Endothelial cell of umbilical vein (primary cell): Measurements from ENCODE around the gene SERPINA1. TPM values are rescaled to one million over a fixed set of nuclear protein-coding genes. Genes with fewer than 3 reads are reported as not detected.

Source experiments
- BruUV-seq: library from RNA; stranded (reverse); fragments of 400-500 nt; replicated peaks from 2 replicates; lab custom pipeline; 2021; lab: Mats Ljungman, UMichigan
- CTCF ChIA-PET: fragments of 300-600, 350-600 bp; sonication (Branson Sonifier 250); formaldehyde crosslinking; loops from one replicate; lab custom pipeline; 2021; ENCODE audit warnings: antibody characterized with exemption, inconsistent platforms; lab: Charles Lee
- POLR2A ChIA-PET: fragments of 300-600, 350-600 bp; sonication (Branson Sonifier 250); formaldehyde crosslinking; loops from one replicate; lab custom pipeline; 2021; ENCODE audit warnings: antibody characterized with exemption, inconsistent platforms; lab: Charles Lee
- DNase-seq: peaks from one replicate; pipeline ENCODE4 v3.0.0-alpha.2; 2011; ENCODE audit warnings: low read depth, low spot score
- FAIRE-seq: peaks from 2 replicates; lab custom pipeline; 2011; peaks lifted over from hg19 to GRCh38; lab: Jason Lieb, UNC
- H2AFZ ChIP-seq: 2 replicates; pipeline ENCODE4 v1.6.0; 2012; ENCODE audit warnings: low read depth, low read length, control low read depth, inconsistent platforms
- H3K27ac ChIP-seq: 2 replicates; pipeline ENCODE4 v1.5.1; 2011; ENCODE audit warnings: low read depth, mild to moderate bottlenecking, control low read depth, low read length, moderate library complexity; ENCODE audit not compliant: insufficient read depth
- H3K27me3 ChIP-seq, 2 experiments: 2 replicates each; pipeline versions ENCODE4 v1.6.0 to v1.6.1; 2011; ENCODE audit warnings: low read length in 2 of 2, mixed read lengths in 1 of 2; ENCODE audit not compliant: control insufficient read depth in 2 of 2, insufficient read depth in 2 of 2
- H3K36me3 ChIP-seq, 2 experiments: 2 replicates in 1 of 2; 3 replicates in 1 of 2; pipeline ENCODE4 v1.5.1; 2011; ENCODE audit warnings: low read length in 2 of 2, mild to moderate bottlenecking in 1 of 2, moderate library complexity in 1 of 2; ENCODE audit not compliant: control insufficient read depth in 2 of 2, insufficient read depth in 2 of 2; ENCODE audit errors: extremely low read depth in 1 of 2
- H3K4me1 ChIP-seq: 3 replicates; pipeline ENCODE4 v1.5.1; 2011; ENCODE audit warnings: mild to moderate bottlenecking, low read length; ENCODE audit not compliant: control insufficient read depth, insufficient read depth; ENCODE audit errors: extremely low read depth
- H3K4me2 ChIP-seq: 2 replicates; pipeline ENCODE4 v1.6.1; 2011; ENCODE audit warnings: low read length, control low read depth, mixed read lengths; ENCODE audit not compliant: insufficient read depth
- H3K4me3 ChIP-seq, 3 experiments: fragments of 200-600 bp in 1 of 3; sonication (generic), shearing (Covaris generic) in 1 of 3; replicated peaks in 1 of 3; 2 replicates each; pipeline ENCODE4 v1.5.1; 2011 to 2016; ENCODE audit warnings: control low read depth in 3 of 3, low read length in 3 of 3, mild to moderate bottlenecking in 2 of 3, inconsistent platforms in 1 of 3, low read depth in 1 of 3, moderate library complexity in 1 of 3; ENCODE audit not compliant: insufficient read depth in 1 of 3
- H3K79me2 ChIP-seq: 2 replicates; pipeline ENCODE4 v1.6.0; 2012; ENCODE audit warnings: low read length, inconsistent platforms; ENCODE audit not compliant: control insufficient read depth, insufficient read depth
- H3K9ac ChIP-seq: replicated peaks from 2 replicates; pipeline ENCODE3; 2011; ENCODE audit warnings: low read length, control low read depth; ENCODE audit not compliant: insufficient read depth; ENCODE audit errors: extremely low read depth
- H3K9me1 ChIP-seq: replicated peaks from 3 replicates; pipeline ENCODE4 v1.6.0; 2011; ENCODE audit warnings: mild to moderate bottlenecking, low read length; ENCODE audit not compliant: control insufficient read depth, insufficient read depth; ENCODE audit errors: extremely low read depth
- H3K9me3 ChIP-seq: replicated peaks from 2 replicates; pipeline ENCODE4 v1.5.1; 2012; ENCODE audit warnings: low read length, inconsistent platforms; ENCODE audit not compliant: control insufficient read depth, insufficient read depth
- H4K20me1 ChIP-seq: replicated peaks from 2 replicates; pipeline ENCODE3; 2011; ENCODE audit warnings: mild to moderate bottlenecking, low read length; ENCODE audit not compliant: control insufficient read depth, insufficient read depth; ENCODE audit errors: extremely low read depth
- EZH2 ChIP-seq: IDR thresholded peaks from 2 replicates; pipeline ENCODE4 v1.6.1; 2012; ENCODE audit warnings: borderline replicate concordance, low read depth, mild to moderate bottlenecking, moderate library complexity, low read length, inconsistent platforms; ENCODE audit not compliant: severe bottlenecking
- FOS ChIP-seq: IDR thresholded peaks from 2 replicates; pipeline ENCODE4 v1.6.1; 2011; ENCODE audit warnings: mild to moderate bottlenecking, low read length, moderate library complexity, borderline replicate concordance; ENCODE audit not compliant: insufficient read depth
- GATA2 ChIP-seq: IDR thresholded peaks from 2 replicates; pipeline ENCODE4 v1.7.0; 2011; ENCODE audit warnings: low read depth, mild to moderate bottlenecking, moderate library complexity, mixed read lengths, low read length; ENCODE audit not compliant: insufficient read length, insufficient read depth
- JUN ChIP-seq: IDR thresholded peaks from 2 replicates; pipeline ENCODE4 v1.6.1; 2011; ENCODE audit warnings: borderline replicate concordance, low read depth; ENCODE audit not compliant: insufficient read length, insufficient read depth
- MYC ChIP-seq: IDR thresholded peaks from one replicate; pipeline ENCODE4 v1.6.1; 2011; ENCODE audit warnings: mild to moderate bottlenecking, low read depth, low read length
- POLR2A ChIP-seq: IDR thresholded peaks from 2 replicates; pipeline ENCODE4 v1.6.1; 2012; ENCODE audit warnings: low read depth, mild to moderate bottlenecking, control low read depth, low read length
- POLR2AphosphoS5 ChIP-seq: IDR thresholded peaks from 2 replicates; pipeline ENCODE4 v1.6.1; 2012; ENCODE audit warnings: low read depth, mild to moderate bottlenecking, control low read depth, low read length, moderate library complexity; ENCODE audit not compliant: insufficient read depth
- dilution Hi-C: fragments of 300-500 bp; cut with MboI; formaldehyde crosslinking; loops from one replicate; pipeline ENCODE4 v1.15.0; 2019; ENCODE audit warnings: low sequenced_read_pairs; ENCODE audit not compliant: extremely low pct_ligation_motif_present
- intact Hi-C: fragments of 100-400 bp; cut with micrococcal nuclease; formaldehyde crosslinking; loops from one replicate; pipeline ENCODE4 v1.10.0; 2022
- polyA plus RNA-seq, 4 experiments: library from polyadenylated mRNA; depleted of rRNA in 3 of 4; stranded (reverse) in 3 of 4; unstranded in 1 of 4; fragments of >200 nt; gene quantifications; 2 replicates each; pipeline versions ENCODE4 v1.2.1 to v1.2.3, GENCODE V29; 2011 to 2012; ENCODE audit warnings: missing spikeins in 1 of 4
- total RNA-seq: library from RNA; stranded (reverse); gene quantifications from 2 replicates; pipeline ENCODE4 v1.2.3, GENCODE V29; 2021
- TF ChIP-seq, protein P1 (sequence below), 2 donors: IDR thresholded peaks; 1 replicate in 1 of 2; 2 replicates in 1 of 2; pipeline ENCODE4 v1.5.1; 2011; ENCODE audit warnings: low read length in 2 of 2, mild to moderate bottlenecking in 2 of 2, moderate library complexity in 2 of 2, control low read depth in 1 of 2, inconsistent platforms in 1 of 2, low read depth in 1 of 2; ENCODE audit not compliant: insufficient read depth in 1 of 2; ENCODE audit errors: extremely low read depth in 1 of 2
- TF ChIP-seq, protein P2 (sequence below): IDR thresholded peaks from 2 replicates; pipeline ENCODE4 v1.6.1; 2011; ENCODE audit not compliant: insufficient read depth, insufficient read length

Gene SERPINA1
- total and polyA plus RNA-seq, 2 donors (not counting 3 experiments of a cell fraction or from before 2014, with no cell fraction given): not detected

DNA sequence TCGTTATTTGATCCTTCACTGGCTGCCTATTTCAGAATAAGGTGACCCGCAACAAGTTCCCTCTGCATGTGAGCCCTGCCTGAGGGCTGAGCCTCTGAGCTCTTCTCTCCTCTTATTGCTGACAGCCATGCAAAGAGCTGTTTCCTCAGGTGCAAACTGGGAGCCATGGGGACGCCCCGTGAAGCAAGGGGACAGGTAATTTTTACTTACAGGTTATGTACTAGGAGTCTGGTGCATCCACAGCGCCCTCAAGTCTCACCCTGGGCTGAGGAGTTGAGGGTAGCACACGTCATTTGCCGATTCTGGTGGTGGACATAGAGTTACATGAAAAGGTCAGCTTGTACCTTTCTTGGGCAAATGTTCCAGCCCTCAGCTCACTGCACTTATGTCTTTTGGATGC is 39.1 kb downstream of the SERPINA1 start:
- Histone ChIP-seq H3K27ac (no peak overlapping the region), H4K20me1 (no peaks in the 10 kb centered on the region), H3K4me3 (no peak overlapping the region), H3K9ac (no peak overlapping the region), H2AFZ (no peak overlapping the region), H3K9me1 (no peaks in the 10 kb centered on the region), H3K27me3 (no peaks in the 10 kb centered on the region), H3K4me2 (no peak overlapping the region), H3K4me1 (no peaks in the 10 kb centered on the region), H3K9me3 (no peaks in the 10 kb centered on the region), H3K36me3 (no peaks in the 10 kb centered on the region), H3K79me2 (no peaks in the 10 kb centered on the region)
- DNase-seq (no peak), FAIRE-seq (no peak)
- POLR2A ChIA-PET: no interaction called here
- dilution Hi-C loops: no loop called here
- TF ChIP-seq, protein P1, sequence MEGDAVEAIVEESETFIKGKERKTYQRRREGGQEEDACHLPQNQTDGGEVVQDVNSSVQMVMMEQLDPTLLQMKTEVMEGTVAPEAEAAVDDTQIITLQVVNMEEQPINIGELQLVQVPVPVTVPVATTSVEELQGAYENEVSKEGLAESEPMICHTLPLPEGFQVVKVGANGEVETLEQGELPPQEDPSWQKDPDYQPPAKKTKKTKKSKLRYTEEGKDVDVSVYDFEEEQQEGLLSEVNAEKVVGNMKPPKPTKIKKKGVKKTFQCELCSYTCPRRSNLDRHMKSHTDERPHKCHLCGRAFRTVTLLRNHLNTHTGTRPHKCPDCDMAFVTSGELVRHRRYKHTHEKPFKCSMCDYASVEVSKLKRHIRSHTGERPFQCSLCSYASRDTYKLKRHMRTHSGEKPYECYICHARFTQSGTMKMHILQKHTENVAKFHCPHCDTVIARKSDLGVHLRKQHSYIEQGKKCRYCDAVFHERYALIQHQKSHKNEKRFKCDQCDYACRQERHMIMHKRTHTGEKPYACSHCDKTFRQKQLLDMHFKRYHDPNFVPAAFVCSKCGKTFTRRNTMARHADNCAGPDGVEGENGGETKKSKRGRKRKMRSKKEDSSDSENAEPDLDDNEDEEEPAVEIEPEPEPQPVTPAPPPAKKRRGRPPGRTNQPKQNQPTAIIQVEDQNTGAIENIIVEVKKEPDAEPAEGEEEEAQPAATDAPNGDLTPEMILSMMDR (IDR thresholded peaks at IDR 0.05; ENCODE audit: extremely low read depth in 1 of 2, insufficient read depth in 1 of 2, low read depth in 1 of 2, low read length in 2 of 2): no peak
- TF ChIP-seq GATA2 (no peak), JUN (no peak), MYC (no peak), FOS (no peak), POLR2A (no peak), POLR2AphosphoS5 (no peak), EZH2 (no peak)
- TF ChIP-seq, protein P2, sequence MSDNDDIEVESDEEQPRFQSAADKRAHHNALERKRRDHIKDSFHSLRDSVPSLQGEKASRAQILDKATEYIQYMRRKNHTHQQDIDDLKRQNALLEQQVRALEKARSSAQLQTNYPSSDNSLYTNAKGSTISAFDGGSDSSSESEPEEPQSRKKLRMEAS: no peak
- intact Hi-C loops: no loop called here
- BruUV-seq: no TSS peak
- CTCF ChIA-PET: no interaction called here
